GM12874 (cell line): ENCODE results near the gene SEC23B.

Source experiments
- CTCF ChIP-seq: IDR thresholded peaks from 2 replicates; pipeline ENCODE4 v1.5.1; 2011; ENCODE audit warnings: low read depth, mild to moderate bottlenecking, control low read depth, low read length, moderate library complexity; ENCODE audit not compliant: insufficient read depth

The SEC23B gene

DNA sequence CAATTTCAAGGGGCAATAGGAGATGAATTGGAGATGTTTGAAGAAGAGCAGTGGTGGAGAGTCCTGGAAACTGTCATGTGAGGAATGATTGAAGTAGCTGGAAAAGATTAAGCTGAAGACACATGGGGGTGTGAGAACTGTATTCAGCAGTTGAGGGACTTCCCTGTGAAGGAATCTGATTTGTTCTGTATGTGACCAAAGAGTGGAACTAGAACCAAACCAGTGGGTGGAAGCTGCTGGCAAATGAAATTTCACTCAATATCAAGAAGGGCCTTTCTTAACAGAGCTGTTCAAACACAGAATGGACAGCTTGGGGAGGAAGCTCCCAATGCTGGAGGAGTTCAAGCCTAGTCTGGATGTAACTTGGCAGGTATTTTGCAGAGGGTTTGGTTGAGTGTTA lies 21.3 kb downstream of the SEC23B start:
- TF ChIP-seq CTCF: no peak

DNA sequence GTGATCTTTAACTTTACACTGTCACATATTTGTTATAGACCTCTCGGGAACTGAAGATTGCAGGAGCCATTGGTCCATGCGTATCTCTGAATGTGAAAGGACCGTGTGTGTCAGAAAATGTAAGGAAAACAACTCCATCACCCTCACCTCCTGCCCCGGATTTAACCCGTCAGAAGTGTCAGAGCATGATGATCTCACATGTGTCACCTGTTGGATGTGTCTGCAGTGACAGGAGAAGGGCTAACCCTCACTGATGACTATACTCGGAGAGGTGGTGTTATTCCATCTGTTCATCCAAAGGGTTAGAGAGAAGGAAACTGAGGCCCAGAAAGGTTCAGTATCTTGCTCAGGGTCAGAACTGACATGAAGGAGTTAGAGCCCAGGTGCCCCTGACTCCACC lies 24.9 kb downstream of the SEC23B start:
- no peak for TF ChIP-seq CTCF

GRCh38 chr20:18533491-18533890 lies 25.8 kb downstream of the SEC23B start:
- TF ChIP-seq CTCF: no peak

DNA sequence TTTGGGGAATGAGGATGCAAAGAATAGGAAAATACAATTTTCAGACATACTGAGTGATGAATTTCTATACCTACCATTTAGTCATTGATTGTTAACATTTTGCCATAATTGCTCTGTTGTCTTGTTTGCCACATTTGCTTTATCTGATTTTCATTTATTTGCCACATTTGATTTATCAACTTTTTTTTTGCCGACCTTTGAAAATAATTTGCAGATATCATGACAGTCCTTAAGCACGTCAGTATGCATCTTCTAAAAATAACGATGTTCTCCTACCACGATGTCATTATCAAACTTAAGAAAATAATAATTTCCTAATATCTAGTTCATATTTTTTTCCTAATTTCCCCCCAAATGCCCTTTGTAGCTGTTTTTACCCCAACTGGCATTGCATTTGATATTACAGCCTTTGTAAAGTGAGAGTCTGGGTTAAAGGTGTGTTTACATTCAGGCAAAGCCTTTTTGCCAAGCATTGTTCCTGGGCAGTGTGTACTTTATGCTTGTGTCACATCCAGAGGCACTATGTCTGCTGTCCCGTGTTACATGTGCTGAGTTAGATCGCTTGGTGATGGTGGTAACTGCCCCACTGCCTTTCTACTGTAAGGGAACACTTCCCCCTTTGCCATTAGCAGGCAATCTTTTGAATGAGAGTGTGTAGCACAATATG lies 26.4 kb downstream of the SEC23B start:
- TF ChIP-seq CTCF: no peak

DNA sequence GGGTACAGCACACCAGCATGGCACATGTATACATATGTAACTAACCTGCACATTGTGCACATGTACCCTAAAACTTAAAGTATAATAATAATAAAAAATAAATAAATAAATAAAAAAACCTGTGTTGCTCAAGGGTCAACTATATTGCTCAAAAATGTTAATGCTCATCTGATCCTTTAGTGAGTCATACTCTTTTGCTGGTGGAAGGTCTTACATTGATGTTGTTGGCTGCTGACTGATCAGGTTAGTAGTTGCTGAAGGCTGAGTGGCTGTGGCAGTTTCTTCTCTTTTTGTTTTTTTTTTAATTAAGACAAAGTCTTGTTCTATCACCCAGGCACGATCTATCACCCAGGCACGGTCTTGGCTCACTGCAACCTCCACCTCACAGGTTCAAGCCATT lies 29.9 kb downstream of the SEC23B start:
- TF ChIP-seq CTCF: no peak

DNA sequence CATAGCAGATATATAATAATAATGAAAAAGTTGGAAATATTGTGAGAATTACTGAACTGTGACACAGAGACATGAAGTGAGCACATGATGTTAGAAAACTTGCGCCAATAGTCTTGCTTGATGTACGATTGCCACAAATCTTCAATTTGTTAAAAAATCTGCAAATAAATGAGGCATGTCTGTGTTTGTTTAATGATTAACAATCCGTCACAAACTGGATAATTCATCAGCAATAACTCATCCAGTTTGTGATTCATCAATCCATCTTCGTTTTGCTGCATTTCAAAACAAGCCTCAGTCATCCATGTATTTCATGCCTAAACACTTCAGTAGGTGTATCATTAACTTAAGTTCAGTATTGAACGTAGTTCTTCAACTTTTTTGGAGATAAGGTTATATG lies 34.0 kb downstream of the SEC23B start:
- no peak for TF ChIP-seq CTCF

DNA sequence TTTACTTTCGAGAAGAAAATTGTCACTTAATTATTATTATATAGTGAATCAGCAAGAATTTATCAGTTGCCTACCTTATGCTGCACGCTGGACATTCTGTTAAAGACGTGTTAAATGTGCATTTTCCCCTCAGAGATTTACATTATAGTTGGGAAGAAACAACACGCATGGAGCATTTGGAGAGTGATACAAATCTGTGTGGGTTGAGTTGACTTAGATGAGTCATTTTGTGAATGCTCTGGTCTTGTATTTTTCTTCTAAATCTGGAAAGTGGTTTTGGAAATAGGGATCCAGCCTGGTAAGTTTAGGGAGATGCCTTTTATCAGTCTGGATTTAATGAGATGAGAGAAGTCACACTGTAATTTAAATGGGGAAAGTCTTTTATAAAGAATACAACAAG lies 35.5 kb downstream of the SEC23B start:
- TF ChIP-seq CTCF: no peak
